Smooth muscle cell (in vitro differentiated cells): ENCODE data around the gene THRA. TPM values are rescaled to one million over a fixed set of nuclear protein-coding genes. Genes with fewer than 3 reads are reported as not detected.

ENCODE experiments used
- DNase-seq: peaks from one replicate; lab custom pipeline; 2025; ENCODE audit not compliant: unreplicated experiment; lab: John Stamatoyannopoulos, UW
- H2AFZ ChIP-seq: fragments of 200-600 bp; sonication (generic); 2 replicates; pipeline ENCODE4 v1.6.0; 2016; ENCODE audit warnings: antibody characterized with exemption, low read depth, mild to moderate bottlenecking
- H3F3A ChIP-seq: fragments of 200-600 bp; sonication (generic); 2 replicates; pipeline ENCODE4 v1.6.0; 2017; ENCODE audit warnings: antibody characterized with exemption, low read depth
- H3K27ac ChIP-seq: fragments of 200-600 bp; sonication (generic); 2 replicates; pipeline ENCODE4 v1.5.1; 2016; ENCODE audit warnings: low read depth, mild to moderate bottlenecking
- H3K27me3 ChIP-seq: fragments of 200-600 bp; sonication (generic); 2 replicates; pipeline ENCODE4 v1.6.1; 2016; ENCODE audit warnings: low read depth, mild to moderate bottlenecking
- H3K36me3 ChIP-seq: fragments of 200-600 bp; sonication (generic); 2 replicates; pipeline ENCODE4 v1.5.1; 2016; ENCODE audit warnings: low read depth
- H3K4me1 ChIP-seq: fragments of 200-600 bp; sonication (generic); 2 replicates; pipeline ENCODE4 v1.5.1; 2016; ENCODE audit warnings: low read depth
- H3K4me2 ChIP-seq: fragments of 200-600 bp; sonication (generic); 2 replicates; pipeline ENCODE4 v1.6.0; 2016; ENCODE audit warnings: mild to moderate bottlenecking
- H3K4me3 ChIP-seq: fragments of 200-600 bp; sonication (generic); 2 replicates; pipeline ENCODE4 v1.5.1; 2016; ENCODE audit warnings: mild to moderate bottlenecking
- H3K79me2 ChIP-seq: fragments of 200-600 bp; sonication (generic); 2 replicates; pipeline ENCODE4 v1.6.0; 2016; ENCODE audit warnings: low read depth, mild to moderate bottlenecking
- H3K9ac ChIP-seq: fragments of 200-600 bp; sonication (generic); 2 replicates; pipeline ENCODE4 v1.6.0; 2016; ENCODE audit warnings: low read depth
- H3K9me3 ChIP-seq: fragments of 200-600 bp; sonication (generic); replicated peaks from 2 replicates; pipeline ENCODE4 v1.5.1; 2016; ENCODE audit warnings: low read depth
- H4K20me1 ChIP-seq: fragments of 200-600 bp; sonication (generic); 2 replicates; pipeline ENCODE4 v1.6.0; 2016; ENCODE audit warnings: low read depth
- CTCF ChIP-seq: fragments of 200-600 bp; sonication (generic); IDR thresholded peaks from 2 replicates; pipeline ENCODE4 v1.5.1; 2017; ENCODE audit warnings: borderline replicate concordance, mild to moderate bottlenecking, antibody characterized with exemption; ENCODE audit not compliant: insufficient read depth, poor library complexity, severe bottlenecking
- WGBS: methylation state at CpG from one replicate; pipeline ENCODE4 v1.1.7; 2016; ENCODE audit warnings: low lambda C conversion rate; 5-methylcytosine and 5-hydroxymethylcytosine counted together
- polyA plus RNA-seq: library from polyadenylated mRNA; unstranded; fragments of >200 nt; fragmentation: Nextera tagmentation; extraction: Ambion mirVana; gene quantifications from 2 replicates; pipeline ENCODE4 v1.2.1, GENCODE V29; 2016
- total RNA-seq: library from RNA; depleted of rRNA; stranded (reverse); fragments of >200 nt; gene quantifications from 2 replicates; pipeline ENCODE4 v1.2.3, GENCODE V29; 2014

THRA gene
- total and polyA plus RNA-seq, 2 experiments from 2014 or later, result 15.6 to 21.2 TPM

- peak overlapping the region; percentile 87 for H3K9ac ChIP-seq
- H3K9me3 ChIP-seq, result no peaks in the 10 kb centered on the region
- DNase-seq, result no peak
- H3K27me3 ChIP-seq, result no peaks in the 10 kb centered on the region
- peaks cover 21% of the 10 kb centered on the region for H3F3A ChIP-seq
- no peak overlapping the region for H2AFZ ChIP-seq
- peak overlapping the region; percentile 97 for H3K4me2 ChIP-seq
- peaks cover 4% of the 10 kb centered on the region for H3K79me2 ChIP-seq
- H4K20me1 ChIP-seq, result peaks cover 12% of the 10 kb centered on the region
- H3K4me1 ChIP-seq, result peaks cover 15% of the 10 kb centered on the region
- peak overlapping the region; percentile 98 for H3K27ac ChIP-seq
- WGBS, result 80% methylated on average over 9 of the region's 9 CpGs
- H3K4me3 ChIP-seq, result peak overlapping the region; percentile 50
- TF ChIP-seq CTCF, result no peak
- H3K36me3 ChIP-seq, result no peaks in the 10 kb centered on the region
Observed at GRCh38 chr17:40097931-40098845, 35.4 kb downstream of the THRA start.

GRCh38 chr17:40098846-40099618, 36.3 kb downstream of the THRA start:
- H3K36me3 ChIP-seq, result no peaks in the 10 kb centered on the region
- H3F3A ChIP-seq, result peaks cover 17% of the 10 kb centered on the region
- H4K20me1 ChIP-seq, result peaks cover 12% of the 10 kb centered on the region
- peak overlapping the region; percentile 84 for H3K4me3 ChIP-seq
- no peaks in the 10 kb centered on the region for H3K9me3 ChIP-seq
- no peak overlapping the region for H2AFZ ChIP-seq
- H3K27ac ChIP-seq, result peak overlapping the region; percentile 98
- peaks cover 4% of the 10 kb centered on the region for H3K79me2 ChIP-seq
- DNase-seq, result peak; percentile 97
- peak overlapping the region; percentile 97 for H3K9ac ChIP-seq
- peak overlapping the region; percentile 97 for H3K4me2 ChIP-seq
- H3K27me3 ChIP-seq, result no peaks in the 10 kb centered on the region
- peaks cover 15% of the 10 kb centered on the region for H3K4me1 ChIP-seq
- WGBS, result 3% methylated on average over 33 of the region's 52 CpGs
- TF ChIP-seq CTCF, result no peak

GRCh38 chr17:40099619-40100418, 37.1 kb downstream of the THRA start:
- Histone ChIP-seq H3K27me3 (no peaks in the 10 kb centered on the region), H4K20me1 (peaks cover 12% of the 10 kb centered on the region), H3F3A (peaks cover 12% of the 10 kb centered on the region), H3K4me2 (peak overlapping the region; percentile 97), H3K4me1 (peaks cover 15% of the 10 kb centered on the region), H3K4me3 (peak overlapping the region; percentile 84), H3K79me2 (peaks cover 4% of the 10 kb centered on the region), H3K9ac (peak overlapping the region; percentile 97), H3K36me3 (no peaks in the 10 kb centered on the region), H3K27ac (peak overlapping the region; percentile 98), H3K9me3 (no peaks in the 10 kb centered on the region), H2AFZ (no peak overlapping the region)
- TF ChIP-seq CTCF, result no peak
- no peak for DNase-seq
- WGBS, result 22% methylated on average over 31 of the region's 31 CpGs
